Ascending aorta (tissue), 2 donors: Measurements from ENCODE around the gene BORA. TPM values are rescaled to one million over a fixed set of nuclear protein-coding genes. Genes with fewer than 3 reads are reported as not detected.

Experiments
- DNase-seq, 2 donors: peaks; one replicate each; pipeline ENCODE4 v3.0.0-alpha.2; 2019; ENCODE audit warnings: low spot score in 2 of 2
- H3K27ac ChIP-seq, 2 donors: fragments of 200-600 bp; sonication (generic); one replicate each; pipeline ENCODE4 v1.5.1; 2016 to 2017; ENCODE audit warnings: mild to moderate bottlenecking in 1 of 2
- H3K27me3 ChIP-seq: fragments of 200-600 bp; sonication (generic); one replicate; pipeline ENCODE4 v1.5.1; 2017
- H3K36me3 ChIP-seq, 2 donors: fragments of 200-600 bp; sonication (generic); one replicate each; pipeline ENCODE4 v1.5.1; 2016
- H3K4me1 ChIP-seq, 2 donors: fragments of 200-600 bp; sonication (generic); one replicate each; pipeline ENCODE4 v1.5.1; 2016 to 2017; ENCODE audit warnings: mild to moderate bottlenecking in 1 of 2
- H3K4me3 ChIP-seq, 2 donors: fragments of 200-600 bp; sonication (generic); one replicate each; pipeline ENCODE4 v1.5.1; 2016 to 2017; ENCODE audit warnings: mild to moderate bottlenecking in 1 of 2
- H3K9me3 ChIP-seq, 2 donors: fragments of 200-600 bp; sonication (generic); one replicate each; pipeline ENCODE4 v1.5.1; 2016
- intact Hi-C: fragments of 100-400 bp; cut with DNase I; formaldehyde crosslinking; loops from one replicate; pipeline ENCODE4 v1.15.1; 2023
- total RNA-seq: library from RNA; depleted of rRNA; stranded (reverse); fragments of >200 nt; gene quantifications from one replicate; pipeline ENCODE4 v1.1.0, GENCODE V29; 2016
- TF ChIP-seq, protein P1 (sequence below), 3 experiments: fragments of 200-600 bp in 2 of 3; fragments of 450-650 bp in 1 of 3; sonication (generic) in 2 of 3; IDR thresholded peaks; one replicate each; pipeline ENCODE4 v1.5.1; 2016 to 2019; ENCODE audit warnings: antibody characterized with exemption in 3 of 3, mild to moderate bottlenecking in 1 of 3, moderate library complexity in 1 of 3

Gene BORA
- not detected for total RNA-seq

DNA sequence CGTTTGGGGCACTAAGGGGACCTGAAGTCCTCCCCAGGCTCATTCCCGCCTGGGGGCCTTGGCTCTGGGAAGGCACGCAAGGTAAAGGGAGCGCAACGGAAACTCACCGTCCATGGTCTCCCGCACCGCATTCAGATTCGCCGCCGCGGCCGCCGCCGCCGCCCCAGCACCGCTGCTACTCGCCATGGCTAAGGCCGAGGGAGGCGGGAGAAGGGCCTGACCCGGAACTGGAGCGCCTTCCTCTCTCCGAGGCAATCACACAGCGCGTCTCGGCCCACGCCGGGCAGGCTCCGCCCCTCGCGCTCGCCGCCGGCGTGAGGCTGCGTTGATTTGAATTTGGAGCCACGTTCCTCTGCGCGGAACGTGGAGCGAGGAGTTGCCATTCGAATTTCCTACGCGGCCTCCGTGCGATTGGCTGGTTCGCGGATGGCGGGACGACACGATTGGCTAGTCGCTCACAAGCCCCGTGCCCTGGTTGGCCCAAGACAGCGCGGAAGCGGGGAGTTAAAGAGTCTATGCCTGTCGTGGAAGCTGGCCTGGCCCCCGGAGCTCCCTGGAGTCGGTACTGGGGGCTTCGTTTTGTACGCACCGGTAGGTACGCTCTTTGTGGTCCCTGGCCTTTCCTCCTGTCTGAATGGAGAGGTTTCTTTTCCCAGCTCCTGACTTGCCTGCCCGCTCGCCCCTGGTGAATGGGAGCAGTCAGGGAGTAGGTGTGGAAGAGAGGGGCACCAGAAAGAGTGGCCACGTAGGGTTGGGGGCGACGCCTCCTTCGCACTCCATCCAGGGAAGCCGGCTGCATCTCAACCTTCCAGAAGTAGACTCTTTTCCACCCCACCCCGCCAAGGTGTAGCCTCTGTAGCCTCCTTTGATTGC, at the start of gene BORA, which contains the start of gene MZT1:
Gene BORA, plus strand, starts transcription at position 507 of the 873 bp plus-strand sequence. CDS start 1,018 bp downstream, outside the sequence.
Gene MZT1, minus strand, starts transcription at position 213 of the 873 bp plus-strand sequence. Its CDS starts 27 bp downstream, at position 186.
- TF ChIP-seq, protein P1, sequence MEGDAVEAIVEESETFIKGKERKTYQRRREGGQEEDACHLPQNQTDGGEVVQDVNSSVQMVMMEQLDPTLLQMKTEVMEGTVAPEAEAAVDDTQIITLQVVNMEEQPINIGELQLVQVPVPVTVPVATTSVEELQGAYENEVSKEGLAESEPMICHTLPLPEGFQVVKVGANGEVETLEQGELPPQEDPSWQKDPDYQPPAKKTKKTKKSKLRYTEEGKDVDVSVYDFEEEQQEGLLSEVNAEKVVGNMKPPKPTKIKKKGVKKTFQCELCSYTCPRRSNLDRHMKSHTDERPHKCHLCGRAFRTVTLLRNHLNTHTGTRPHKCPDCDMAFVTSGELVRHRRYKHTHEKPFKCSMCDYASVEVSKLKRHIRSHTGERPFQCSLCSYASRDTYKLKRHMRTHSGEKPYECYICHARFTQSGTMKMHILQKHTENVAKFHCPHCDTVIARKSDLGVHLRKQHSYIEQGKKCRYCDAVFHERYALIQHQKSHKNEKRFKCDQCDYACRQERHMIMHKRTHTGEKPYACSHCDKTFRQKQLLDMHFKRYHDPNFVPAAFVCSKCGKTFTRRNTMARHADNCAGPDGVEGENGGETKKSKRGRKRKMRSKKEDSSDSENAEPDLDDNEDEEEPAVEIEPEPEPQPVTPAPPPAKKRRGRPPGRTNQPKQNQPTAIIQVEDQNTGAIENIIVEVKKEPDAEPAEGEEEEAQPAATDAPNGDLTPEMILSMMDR (IDR thresholded peaks at IDR 0.05) = no peak
- Histone ChIP-seq H3K27ac (peak within 1 kb of the TSS; percentile 17 to 51), H3K9me3 (no peaks in the 10 kb centered on the region), H3K4me1 (peaks cover 0 to 15% of the 10 kb centered on the region in 2 donors), H3K36me3 (peaks cover 0 to 3% of the 10 kb centered on the region in 2 donors), H3K4me3 (peak within 1 kb of the TSS; percentile 76 to 82), H3K27me3 (no peaks in the 10 kb centered on the region)
- intact Hi-C loops = loop anchor here (1.0 to 2.0 kb wide), 2 partner anchors 55 to 331 kb away; partner anchors contain the start of genes KLF5 and PIBF1
- DNase-seq = peak; percentile 87 to 98

DNA sequence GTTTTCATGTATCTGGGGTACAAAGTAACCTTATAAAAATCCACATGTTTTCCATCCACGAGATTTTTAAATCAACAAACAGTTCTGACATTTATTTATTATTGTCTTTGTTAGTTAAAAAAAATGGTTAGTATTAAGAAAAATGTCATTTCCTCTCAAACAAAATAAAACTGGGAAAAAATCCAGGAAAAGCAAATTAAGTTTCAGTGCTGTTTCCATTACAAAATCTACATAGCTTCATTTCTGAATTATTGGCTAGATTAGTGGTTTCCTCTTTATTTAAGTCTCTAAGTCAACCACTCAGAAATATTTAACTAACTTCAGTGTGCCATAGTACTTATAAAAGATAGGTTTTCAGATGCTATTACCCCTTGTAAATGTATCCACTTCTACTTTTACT, 49.4 kb upstream of the BORA start:
- TF ChIP-seq, protein P1 (IDR thresholded peaks at IDR 0.05) = no peak
- Histone ChIP-seq H3K27ac (no peak overlapping the region), H3K4me3 (no peak overlapping the region), H3K36me3 (no peaks in the 10 kb centered on the region), H3K27me3 (no peaks in the 10 kb centered on the region), H3K4me1 (no peaks in the 10 kb centered on the region), H3K9me3 (no peaks in the 10 kb centered on the region)
- no peak for DNase-seq
- intact Hi-C loops = no loop called here

DNA sequence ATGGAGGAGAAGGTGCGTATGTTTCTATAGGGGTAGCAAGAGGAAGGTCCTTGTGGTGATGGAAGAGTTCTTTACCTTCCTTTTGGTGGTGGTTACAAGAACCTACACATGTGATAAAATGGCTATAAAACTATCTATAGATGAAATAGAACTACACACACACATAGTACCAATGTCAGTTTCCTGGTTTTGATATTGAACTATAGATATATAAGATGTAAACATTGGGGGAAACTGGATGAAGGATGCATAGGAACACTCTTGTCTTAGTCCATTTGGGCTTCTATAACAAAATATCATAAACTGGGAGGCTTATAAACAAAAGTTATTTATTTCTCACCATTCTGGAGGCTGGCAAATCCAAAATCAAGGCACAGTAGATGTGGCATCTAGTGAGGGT, 47.4 kb upstream of the BORA start:
- no peaks in the 10 kb centered on the region for H3K9me3 ChIP-seq
- H3K4me3 ChIP-seq = no peak overlapping the region
- intact Hi-C loops = no loop called here
- TF ChIP-seq, protein P1 (IDR thresholded peaks at IDR 0.05) = no peak
- no peak for DNase-seq
- H3K27ac ChIP-seq = no peak overlapping the region
- no peaks in the 10 kb centered on the region for H3K36me3 ChIP-seq
- no peaks in the 10 kb centered on the region for H3K27me3 ChIP-seq
- no peaks in the 10 kb centered on the region for H3K4me1 ChIP-seq

DNA sequence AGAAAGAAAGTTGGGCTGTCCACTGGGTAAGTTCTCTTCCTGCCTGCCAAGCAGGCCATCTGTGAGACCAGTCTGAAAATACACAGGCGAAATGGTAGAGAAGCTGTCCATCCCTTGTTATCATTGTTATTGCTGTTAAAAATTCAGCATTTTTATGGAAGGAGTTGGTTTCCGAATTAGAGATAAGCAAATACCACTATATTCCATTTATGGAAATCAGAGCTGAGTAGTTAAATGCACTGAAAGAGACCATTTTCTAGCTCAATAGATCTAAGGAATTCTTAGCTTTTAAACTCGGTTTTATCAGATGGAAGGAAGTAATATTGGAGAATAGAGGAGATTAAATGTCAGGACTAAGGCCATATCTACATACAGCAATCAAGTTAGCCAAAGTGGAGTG, 41.0 kb upstream of the BORA start:
- no peaks in the 10 kb centered on the region for H3K36me3 ChIP-seq
- intact Hi-C loops = no loop called here
- no peaks in the 10 kb centered on the region for H3K9me3 ChIP-seq
- no peaks in the 10 kb centered on the region for H3K27me3 ChIP-seq
- TF ChIP-seq, protein P1 (IDR thresholded peaks at IDR 0.05) = no peak
- no peak for DNase-seq
- no peaks in the 10 kb centered on the region for H3K4me1 ChIP-seq
- no peak overlapping the region for H3K4me3 ChIP-seq
- no peak overlapping the region for H3K27ac ChIP-seq

DNA sequence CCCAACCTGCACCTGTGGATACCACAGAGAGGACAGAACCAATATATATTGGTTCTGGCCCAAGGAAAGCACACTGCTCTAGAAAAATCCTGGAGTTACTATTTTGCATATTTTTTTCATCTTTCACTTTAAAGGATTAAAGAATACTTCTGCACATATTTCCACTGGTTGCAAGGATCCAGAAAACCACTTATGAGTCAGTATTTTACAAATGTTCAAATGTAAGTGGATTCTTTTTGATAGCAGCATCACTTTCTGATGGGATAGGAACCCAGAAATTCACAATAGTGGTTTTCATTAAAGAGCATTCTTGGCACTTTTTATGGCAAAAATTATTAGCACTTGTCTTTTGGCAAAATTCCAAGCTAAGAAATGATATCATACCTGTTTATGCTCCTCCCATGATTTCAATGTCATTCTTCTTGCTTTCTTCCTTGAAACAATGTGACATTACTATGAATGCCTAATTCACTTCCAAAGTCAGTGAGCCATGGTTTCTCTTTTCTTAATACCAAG, 38.5 kb upstream of the BORA start:
- TF ChIP-seq, protein P1 (IDR thresholded peaks at IDR 0.05) = no peak
- no peak for DNase-seq
- no peaks in the 10 kb centered on the region for H3K4me1 ChIP-seq
- no peak overlapping the region for H3K27ac ChIP-seq
- no peaks in the 10 kb centered on the region for H3K36me3 ChIP-seq
- no peaks in the 10 kb centered on the region for H3K9me3 ChIP-seq
- no peaks in the 10 kb centered on the region for H3K27me3 ChIP-seq
- intact Hi-C loops = no loop called here
- no peak overlapping the region for H3K4me3 ChIP-seq
